Stimulated activated CD4-positive, alpha-beta T cell treated with anti-CD3 and anti-CD28 coated beads, Interleukin-1b, Interleukin-23, amount 100 ng/mL, for 4 hours (primary cell): ENCODE measurements around the gene DGKE.

Source experiments
- DNase-seq, 2 donors: peaks; one replicate each; pipeline ENCODE4 v3.0.0-alpha.2; 2020; ENCODE audit warnings: low read depth in 2 of 2

The DGKE gene

DNA sequence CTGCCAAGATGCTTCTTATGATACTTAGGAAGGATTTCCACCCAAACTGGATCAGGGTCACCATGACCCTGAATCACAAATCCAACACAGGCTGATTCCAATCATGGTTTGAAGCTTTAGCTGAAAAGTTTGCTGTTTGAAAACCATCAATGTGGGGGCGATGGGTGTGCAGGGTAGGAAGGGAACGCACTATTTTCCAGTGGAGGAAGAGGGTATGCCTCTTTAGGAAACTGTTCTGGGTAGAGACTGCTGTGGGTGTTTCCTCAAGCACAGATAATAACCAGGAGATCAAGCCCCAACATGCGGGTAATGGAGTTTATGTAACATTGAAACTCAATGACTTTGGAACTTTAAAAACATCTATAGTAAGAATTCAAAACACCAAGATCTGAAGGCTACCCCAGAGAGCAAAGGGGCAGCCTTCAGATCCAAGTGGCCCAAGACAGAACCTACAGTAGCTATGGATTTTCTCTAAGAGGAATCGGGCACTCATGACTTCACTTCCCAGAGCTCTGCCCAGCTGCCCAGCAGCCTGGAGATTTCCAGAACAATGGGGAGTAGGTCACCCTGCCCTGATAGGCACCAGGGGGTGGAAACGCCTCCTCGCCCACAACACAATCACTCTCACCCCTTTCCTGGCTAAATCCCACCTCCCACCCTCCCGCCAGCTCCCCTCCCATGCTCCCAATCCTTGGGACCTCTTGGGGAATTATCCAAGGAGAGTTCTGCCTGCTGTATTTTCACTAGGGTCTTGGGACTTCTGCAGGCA is 57.1 kb downstream of the DGKE start:
- no peak for DNase-seq

DNA sequence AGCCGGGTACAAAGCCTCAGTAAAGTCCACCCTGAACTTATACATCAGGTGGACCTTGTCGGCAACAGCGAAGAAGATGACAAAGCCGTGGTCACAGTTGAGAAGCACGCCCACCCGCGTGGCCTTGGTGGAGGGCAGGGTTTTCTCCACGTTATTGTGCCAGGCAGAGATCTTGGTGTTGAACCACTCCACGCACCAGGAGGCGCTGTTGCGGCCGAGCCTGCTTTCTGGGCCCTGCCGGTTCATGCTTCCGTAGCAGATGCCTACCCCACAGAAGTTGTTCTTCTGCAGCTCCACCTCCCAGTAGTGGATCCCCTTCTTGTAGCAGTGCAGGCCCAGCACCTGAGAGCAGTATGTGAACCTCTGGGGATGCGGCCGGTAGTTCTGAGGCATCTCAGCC is 57.8 kb downstream of the DGKE start:
- peak; percentile 39 to 57 for DNase-seq

DNA sequence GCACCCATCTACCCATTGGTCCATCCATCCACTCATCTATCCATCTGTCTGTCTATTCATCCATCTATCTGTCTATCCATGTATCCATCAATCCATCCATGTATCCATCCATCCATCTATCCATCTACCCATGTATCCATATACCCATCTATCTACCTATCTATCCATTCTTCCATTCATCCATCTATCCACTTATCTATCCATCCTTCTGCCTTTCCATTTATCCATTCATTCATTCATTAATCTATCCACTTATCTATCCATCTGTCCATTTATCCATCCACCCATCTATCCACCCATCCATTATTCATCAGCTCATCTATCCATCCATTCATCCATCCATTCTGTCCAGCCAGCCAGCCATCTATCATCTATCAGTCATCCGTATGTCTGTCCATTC is 58.4 kb downstream of the DGKE start:
- no peak for DNase-seq

DNA sequence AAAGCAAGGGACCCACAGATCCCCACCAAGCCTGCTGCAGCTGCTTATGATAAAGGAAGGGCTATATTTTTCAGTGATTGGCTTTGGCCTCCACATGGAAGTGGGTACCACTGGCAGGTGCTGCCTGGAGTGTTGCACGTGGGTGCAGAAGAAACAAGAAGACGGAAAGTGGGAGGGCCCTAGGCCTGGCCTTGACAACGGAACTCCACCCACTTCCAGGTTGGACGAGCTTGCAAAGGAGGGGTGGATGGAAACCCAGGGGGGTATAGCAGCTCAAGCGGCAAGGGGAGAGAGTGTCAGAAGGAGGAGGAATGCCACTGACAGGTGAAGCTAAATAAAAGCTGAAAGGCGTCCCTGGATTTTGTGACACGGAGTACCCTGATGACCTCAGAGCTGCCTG is 59.6 kb downstream of the DGKE start:
- DNase-seq, result no peak

DNA sequence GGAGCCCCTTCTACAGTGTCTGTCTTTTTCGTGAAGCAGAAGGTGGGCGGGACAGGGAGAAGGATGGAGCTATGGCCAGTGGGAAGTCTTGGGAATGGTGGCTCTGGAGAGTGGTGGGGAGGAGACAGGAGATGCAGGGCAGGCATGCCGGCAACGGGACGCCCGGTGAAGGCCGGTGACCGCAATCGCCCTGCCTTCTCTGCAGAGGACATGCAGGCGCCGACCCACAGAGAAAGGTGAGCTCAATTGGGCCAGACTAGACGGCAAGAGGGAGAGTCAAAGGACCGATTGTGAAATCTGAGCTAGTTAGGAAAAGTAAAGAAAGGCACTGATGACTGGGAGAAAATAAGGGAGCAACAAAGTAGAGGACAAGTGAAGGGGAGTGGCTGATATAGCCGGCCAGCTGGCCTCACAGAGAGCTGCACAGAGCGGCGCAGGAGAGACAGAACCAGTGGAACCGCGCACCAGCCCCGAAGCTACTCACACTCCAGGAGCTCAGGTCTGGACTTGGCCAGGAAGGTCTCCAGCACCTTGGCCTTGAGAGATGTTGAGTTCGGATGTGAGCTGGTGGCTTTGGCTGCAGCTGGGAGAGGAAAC is 61.0 kb downstream of the DGKE start:
- no peak for DNase-seq

DNA sequence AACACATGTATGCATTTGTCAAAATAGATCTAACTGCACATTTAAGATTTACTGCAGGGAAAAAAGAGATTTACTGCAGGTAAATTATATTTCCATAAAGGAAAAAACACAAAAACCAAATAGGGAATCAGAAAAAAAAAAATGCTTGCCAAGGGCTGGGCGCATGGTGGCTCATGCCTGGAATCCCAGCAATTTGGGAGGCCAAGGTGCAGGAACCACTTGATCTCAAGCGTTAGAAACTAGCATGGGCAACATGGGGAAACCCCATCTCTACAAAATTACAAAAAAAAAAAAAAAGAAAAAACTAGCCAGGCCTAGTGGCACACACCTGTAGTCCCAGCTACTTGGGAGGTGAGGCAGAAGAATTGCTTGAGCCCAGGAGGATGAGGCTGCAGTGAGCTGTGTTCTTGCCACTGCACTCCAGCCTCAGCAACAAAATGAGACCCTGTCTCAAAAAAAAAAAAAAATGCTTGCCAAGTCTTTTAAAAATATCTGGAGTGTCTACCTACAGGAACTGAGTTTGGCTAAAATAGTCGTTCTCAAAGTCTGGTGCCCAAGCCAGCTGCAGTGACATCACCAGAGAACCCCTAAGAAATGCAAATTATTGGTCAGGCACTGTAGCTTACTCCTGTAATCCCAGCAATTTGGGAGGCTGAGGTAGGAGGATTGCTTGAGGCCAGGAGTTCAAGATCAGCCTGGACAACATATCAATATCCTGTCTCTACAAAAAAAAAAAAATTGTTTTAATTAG is 62.4 kb downstream of the DGKE start:
- no peak for DNase-seq

DNA sequence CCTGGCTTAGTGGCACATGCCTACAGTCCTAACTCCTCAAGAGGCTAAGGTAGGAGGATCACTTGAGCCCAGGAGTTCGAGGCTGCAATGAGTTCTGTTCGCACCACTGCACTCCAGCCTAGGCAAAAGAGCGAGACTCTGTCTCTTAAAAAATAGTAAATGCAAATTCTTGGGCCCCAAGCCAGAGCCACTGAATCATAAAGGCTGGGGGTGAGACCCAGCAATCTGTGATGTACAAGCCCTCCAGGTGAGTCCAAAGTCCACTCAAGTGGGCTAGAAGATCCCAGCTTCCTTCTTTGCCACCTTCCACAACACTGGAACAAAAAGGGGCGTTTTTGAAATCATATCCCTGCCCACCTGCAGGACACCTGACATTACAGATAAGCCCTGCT is 63.0 kb downstream of the DGKE start:
- no peak for DNase-seq

DNA sequence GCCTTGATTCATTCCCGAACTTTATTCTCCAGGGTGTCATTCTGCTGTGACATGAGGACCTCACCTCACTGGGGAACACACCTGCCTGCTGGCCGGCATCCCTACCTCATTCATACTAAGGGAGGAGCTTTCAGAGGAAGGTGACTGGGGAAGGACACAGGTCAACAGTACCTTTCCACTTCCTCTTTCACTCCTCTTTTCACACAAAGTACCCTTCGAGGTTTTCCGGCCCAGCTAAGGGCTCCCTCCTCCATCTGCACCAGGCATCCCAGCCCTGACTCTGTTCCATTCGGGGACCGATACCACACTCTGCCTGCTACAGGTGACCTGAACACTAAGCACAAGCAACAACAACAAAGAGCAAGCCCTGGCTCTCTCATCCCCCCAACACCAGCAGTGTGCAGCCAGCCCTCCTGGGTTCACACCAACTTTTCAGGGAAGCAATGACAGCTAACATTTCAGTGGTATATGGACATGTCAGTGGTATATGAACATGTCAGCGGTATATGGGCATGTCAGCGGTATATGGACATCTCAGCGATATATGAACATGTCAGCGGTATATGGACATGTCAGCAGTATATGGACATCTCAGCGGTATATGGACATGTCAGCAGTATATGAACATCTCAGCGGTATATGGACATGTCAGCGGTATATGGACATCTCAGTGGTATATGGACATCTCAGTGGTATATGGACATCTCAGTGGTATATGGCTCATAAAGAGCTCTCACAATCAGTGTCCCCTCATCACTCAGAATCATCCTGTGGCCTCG is 63.9 kb downstream of the DGKE start:
- no peak for DNase-seq

DNA sequence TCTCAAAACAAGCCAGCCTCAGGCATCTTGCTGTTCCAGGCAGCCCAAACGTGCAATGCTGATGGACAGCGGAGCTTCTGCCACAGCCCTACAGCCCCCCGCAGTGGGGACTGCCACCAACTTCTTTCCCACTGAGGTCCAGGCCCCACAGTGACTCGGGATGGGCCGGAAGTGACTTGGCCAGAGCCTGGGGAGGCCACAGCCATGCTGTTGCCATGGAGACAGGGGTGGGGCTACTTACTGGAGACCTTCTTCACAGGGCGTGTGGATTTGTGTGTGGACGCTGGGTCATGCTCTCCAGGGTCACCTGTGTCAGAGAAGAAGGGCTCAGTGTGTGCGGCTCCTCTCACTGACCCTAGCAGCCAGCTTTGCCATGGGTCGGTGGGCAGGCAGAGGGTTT is 64.9 kb downstream of the DGKE start:
- DNase-seq, result no peak

DNA sequence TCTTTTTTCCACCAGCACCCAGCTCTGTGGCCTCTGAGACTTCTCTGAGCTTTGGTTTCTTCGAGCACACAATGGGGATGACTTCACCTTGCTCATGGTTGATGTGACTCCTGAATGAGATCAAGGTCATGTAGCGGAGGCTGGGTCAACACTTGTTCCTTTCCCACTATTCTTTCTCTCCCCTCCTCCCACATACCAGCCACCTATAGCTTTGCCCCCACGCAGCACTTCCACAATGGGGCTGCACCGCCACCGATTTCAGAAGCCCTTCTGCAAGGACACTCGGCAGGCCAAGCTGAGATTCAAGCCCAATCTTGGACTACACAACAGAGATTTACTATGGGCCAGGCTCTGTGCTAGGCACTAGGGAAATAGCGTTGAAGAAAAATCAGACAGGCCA is 65.5 kb downstream of the DGKE start:
- DNase-seq, result no peak

DNA sequence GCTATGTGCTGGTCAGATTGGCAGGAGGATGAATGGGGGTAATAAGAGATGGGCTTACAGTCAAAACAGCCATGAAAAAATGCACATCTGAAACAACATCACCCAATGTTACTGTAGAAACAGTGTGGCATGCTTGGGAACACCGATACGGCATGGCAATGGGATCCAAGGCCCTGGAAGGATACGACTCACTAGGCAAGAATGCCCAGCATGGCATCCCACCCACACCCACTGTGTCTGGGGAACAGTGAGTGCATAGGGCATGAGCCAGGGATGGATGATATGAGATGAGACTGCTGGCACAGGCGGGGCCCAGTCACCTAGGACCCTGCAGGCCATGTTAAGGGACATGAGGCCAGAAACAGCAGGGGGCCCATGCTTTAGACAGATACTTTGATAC is 68.4 kb downstream of the DGKE start:
- no peak for DNase-seq

DNA sequence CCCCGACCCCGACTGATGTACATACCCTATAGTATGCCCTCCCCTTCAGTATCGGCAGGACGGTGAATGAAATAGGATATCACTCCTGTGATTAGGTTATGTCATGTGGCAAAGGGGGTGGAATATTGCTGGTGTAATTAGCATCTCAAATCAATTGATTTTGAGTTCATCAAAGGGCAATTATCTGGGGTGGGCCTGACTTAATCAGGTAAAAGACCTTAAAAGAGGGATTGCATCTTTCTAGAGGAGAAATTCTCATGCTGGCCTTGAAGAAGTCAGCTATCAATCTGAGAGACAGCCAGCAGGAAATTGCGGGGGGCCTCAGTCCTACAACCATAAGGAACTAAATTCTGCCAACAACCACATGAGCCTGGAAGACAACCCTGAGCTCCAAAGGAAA is 69.6 kb downstream of the DGKE start:
- no peak for DNase-seq

DNA sequence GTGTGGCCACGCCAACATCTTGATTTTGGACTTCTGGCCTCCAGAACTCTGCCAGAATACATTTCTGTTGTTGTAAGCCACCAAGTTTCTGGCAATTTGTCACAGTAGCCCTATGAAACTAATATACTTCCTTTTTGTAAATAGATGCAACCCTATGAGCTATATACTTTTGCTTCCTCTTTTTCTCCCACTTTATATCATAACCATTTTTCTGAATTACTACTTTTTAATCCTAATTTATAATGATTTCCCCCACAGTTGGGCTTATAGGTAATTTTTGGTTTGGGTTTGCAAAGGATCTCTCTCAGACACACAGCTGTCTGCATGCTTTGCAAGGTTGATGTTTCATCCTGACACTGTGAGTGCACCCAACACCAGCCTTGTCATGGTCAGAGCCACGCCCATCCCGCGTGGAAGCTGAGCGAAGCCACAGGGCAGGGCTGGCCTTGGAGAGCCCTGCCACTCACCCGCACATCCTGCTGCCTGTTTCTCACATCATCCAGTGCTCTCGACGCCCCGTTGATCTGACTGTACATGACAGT is 74.1 kb downstream of the DGKE start:
- no peak for DNase-seq

DNA sequence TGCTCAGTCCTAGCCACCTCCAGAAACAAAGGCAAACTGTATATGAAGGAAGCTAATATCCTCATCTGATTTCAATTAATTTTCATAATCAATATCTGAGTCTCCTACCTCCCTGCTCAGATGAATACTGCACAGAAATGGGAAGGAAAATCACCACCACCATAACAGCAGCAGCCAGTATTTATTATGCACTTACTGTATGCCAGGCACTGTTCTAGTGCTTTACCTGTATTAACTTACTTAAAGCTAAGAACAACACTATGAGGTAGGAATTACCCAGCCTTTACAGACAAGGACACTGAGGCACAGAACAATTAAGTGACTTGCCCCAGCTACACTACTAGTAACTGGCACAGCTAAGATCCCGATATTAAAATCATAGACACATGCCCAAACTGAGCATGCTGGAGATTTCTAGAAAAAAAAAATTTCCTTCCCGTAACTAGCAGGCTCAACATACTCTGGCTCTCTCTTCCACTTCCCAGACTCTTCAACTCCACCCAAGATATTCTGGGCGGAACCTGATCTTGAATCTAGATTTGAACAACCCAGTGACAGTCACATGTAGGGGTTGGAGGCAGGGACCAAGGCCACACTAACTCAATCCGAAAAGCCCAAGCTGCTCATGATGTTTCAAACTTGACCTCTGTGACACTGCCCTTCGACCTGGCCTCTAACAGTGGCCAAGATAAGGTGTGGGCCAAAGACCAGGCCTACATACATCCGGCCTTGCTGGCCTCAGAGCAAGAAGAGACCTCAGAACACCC is 76.0 kb downstream of the DGKE start:
- no peak for DNase-seq

DNA sequence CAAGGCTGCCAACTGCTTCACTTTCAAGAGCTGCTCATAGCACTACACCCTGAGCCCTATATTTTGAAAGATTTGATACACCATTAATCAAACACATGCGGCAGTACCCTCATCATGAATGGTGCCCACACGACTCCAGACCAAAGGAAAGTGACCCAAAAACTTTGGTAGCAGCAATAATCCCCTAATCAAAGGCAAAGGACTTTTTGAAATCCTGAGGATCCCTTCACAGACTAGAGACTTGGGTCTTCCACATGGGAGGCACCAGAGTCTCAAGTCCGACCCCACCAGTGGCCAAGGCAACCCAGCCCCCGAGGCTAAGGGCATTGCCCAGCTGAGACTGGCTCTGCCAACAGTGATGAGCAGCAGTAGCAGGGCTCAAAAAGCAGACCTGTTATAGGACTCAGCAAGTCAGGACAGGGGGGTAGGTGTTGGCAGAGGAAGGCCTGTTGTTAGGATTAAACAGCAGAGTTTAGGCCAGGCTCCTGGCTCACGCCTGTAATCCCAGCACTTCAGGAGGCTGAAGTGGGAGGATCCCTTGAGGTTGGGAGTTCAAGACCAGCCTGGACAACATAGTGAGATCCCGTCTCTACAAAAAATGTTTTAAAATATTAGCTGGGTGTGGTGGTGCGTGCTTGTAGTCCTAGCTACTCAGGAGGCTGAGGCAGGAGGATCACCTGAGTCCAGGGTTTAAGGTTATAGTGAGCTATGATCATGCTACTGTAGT is 76.7 kb downstream of the DGKE start:
- DNase-seq, result no peak

DNA sequence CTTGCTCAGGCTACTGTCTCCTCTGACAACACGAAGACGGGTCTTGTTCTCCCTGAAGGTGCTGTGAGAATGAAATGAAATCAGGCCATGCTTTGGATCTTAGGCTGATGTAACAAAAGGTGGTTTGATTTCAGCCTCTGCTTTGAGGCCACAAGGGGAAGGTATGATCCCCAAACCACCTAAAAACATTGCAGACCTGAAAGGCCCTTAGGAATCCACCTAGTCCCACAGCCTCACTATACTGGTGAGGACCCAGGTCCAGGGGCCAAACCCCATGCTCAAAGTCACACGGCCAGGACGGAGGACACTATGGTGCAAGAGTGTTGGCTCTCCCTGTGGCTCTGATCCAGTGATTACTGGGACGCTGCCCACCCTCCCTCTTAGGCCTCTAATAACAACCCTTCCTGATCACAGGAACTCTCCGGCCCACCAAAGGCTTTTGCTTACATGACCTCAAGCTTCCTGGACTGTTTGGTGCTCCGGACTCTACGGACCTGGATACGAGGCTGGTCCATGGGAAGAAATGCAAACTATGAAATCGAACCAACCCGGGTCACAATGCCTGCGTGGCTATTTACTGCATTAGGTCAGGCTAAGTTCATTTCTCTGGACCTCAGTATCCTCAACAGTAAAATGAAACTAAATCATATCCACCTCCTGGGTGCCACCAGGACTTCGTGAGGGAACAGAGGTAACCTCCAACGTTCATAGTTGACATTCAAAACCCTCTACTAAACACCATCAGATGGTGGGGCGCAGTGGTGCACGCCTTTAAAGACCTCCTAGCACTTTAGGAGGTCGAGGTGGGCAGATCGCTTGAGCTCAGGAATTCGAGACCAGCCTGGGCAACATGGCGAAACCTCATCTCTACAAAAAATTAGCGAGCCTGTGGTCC is 78.4 kb downstream of the DGKE start:
- no peak for DNase-seq

DNA sequence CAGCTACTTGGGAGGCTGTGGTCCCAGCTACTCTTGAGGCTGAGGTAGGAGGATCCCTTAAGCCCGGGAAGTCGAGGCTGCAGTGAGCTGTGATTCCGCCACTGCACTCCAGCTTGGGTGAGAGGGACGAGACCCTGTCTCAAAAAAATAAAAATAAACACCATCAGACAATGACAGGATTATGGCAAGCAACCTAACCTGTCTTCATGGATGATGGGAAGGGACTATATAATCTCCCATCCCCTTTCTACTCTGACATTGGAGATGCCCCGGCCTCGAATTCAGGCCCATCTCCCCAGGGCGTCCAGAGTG is 79.0 kb downstream of the DGKE start:
- DNase-seq, result no peak

DNA sequence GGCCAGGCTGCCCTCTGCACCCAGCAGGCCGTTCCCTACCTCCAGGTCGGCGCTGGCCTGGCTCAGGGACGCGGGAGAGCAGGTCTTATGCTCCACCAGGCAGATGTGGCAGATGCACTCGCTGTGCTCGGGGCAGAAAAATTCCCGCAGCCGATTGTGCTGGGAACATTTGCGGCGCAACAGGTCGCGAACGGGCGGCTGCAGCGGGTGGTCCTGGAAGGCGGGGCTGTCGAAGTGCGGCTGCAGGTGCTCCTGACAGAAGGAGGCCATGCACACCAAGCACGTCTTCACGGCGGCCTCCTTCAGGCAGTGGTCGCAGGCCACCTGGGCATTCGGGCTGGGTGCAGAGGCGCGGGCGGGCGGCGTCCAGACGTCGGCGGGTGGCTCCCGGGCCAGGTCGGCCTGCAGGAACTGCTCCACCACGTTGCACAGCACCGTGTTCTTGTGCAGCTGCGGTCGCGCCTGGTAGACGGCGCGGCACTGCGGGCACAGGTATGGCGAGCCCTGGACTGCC is 79.5 kb downstream of the DGKE start:
- DNase-seq, result no peak

DNA sequence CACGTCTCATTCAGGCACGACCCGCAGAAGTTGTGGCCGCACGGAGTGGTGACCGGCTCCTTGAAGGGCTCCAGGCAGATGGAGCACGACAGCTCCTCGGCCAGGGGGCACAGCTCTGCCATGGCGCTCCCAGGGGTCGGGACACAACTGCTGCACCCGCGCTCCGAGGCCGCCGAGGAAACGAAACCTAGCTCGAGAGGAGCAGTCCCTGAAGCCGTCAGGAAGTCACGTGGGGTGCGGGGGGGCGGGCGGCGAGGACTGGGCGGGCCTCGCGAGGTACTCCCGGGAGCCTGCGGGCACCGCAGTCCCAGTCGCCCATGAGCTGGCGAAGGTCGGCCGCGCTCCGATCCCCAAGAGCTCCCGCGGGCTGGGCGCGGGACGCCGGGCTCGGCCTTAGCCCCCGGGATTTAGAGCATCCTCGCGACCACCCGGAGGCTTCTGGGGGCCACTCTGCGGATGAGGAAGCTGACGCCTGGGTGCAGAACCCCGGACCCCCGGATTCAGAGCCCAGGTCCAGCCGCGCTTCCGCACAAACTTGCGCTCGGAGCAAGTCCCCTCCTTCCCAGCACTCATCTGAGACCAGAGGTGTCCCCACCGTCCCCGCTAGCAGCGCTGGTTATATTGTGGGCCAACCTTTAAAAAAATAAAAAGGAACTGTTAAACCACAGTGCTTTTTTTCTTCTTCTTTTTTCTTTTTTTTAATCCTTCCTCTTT is 80.1 kb downstream of the DGKE start, which contains the start of gene TRIM25:
TSS of gene TRIM25 (minus strand) at position 183 of the 714 bp plus-strand sequence. CDS start at position 122, 61 bp downstream.
- peak; percentile 79 to 89 for DNase-seq
